Measurements from ENCODE around the gene CORO2A. TPM values are rescaled to one million over a fixed set of nuclear protein-coding genes. Genes with fewer than 3 reads are reported as not detected.
"Not testable (repeated sequence)": the region's sequence is repeated elsewhere in the genome, so short reads cannot be mapped to it uniquely, and the experiment has no call there.

CORO2A gene
- total and polyA plus RNA-seq, 7 donors, result 1.2 to 39.6 (median 1.8) TPM

GRCh38 chr9:98128316-98128715 is 64.1 kb downstream of the CORO2A start:
- intact Hi-C loops (cut with DNase I), result no loop called here
- no peaks in the 10 kb centered on the region for H3K27me3 ChIP-seq
- no peaks in the 10 kb centered on the region for H3K36me3 ChIP-seq

DNA sequence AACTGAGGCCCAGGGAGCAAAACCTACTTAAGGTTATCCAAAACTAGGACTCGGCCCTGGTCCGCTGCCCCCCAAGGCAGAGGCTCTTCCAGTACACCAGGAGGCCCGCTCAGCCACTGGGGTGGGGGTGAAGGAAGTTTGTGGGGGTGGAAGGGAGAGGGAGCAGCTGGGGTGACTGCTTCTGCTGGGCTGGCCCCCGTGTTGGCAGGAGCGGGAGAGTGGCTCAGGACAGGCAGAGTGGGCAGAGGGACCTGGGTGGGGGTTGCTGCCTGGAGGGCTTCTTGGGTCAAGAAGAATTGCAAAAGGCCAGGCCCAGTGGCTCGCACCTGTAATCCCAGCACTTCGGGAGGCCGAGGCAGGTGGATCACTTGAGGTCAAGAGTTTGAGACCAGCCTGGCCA is 65.2 kb downstream of the CORO2A start:
- Histone ChIP-seq H3K36me3 (no peaks in the 10 kb centered on the region), H3K9me3 (no peaks in the 10 kb centered on the region), H3K4me3 (no peak overlapping the region), H3K27ac (no peak overlapping the region), H3K27me3 (no peaks in the 10 kb centered on the region), H3K4me1 (no peaks in the 10 kb centered on the region)
- TF ChIP-seq CTCF (IDR thresholded peaks at IDR 0.05) (no peak), POLR2AphosphoS5 (IDR thresholded peaks at IDR 0.05) (no peak), EP300 (IDR thresholded peaks at IDR 0.05) (no peak), POLR2A (IDR thresholded peaks at IDR 0.05) (no peak)
- DNase-seq, result peak; percentile 48
- 97 to 98% methylated on average over 8 of the region's 8 CpGs for WGBS, 2 donors
- intact Hi-C loops (cut with DNase I), result no loop called here

More at GRCh38 chr9:98128316-98128715, 64.1 kb downstream of the CORO2A start:
- no peak overlapping the region for H3K4me3 ChIP-seq
- no peak overlapping the region for H3K27ac ChIP-seq
- DNase-seq, result peak; percentile 43
- H3K4me1 ChIP-seq, result no peaks in the 10 kb centered on the region
- 96 to 97% methylated on average over 16 of the region's 16 CpGs for WGBS, 2 donors
- no peaks in the 10 kb centered on the region for H3K9me3 ChIP-seq
- no peak for TF ChIP-seq POLR2AphosphoS5 (IDR thresholded peaks at IDR 0.05)
- no peak for TF ChIP-seq EP300 (IDR thresholded peaks at IDR 0.05)
- TF ChIP-seq POLR2A (IDR thresholded peaks at IDR 0.05), result no peak
- TF ChIP-seq CTCF (IDR thresholded peaks at IDR 0.05), result no peak

GRCh38 chr9:98124637-98125426 is 67.6 kb downstream of the CORO2A start:
- H3K36me3 ChIP-seq, result no peaks in the 10 kb centered on the region
- 95 to 96% methylated on average over 15 of the region's 15 CpGs for WGBS, 2 donors

DNA sequence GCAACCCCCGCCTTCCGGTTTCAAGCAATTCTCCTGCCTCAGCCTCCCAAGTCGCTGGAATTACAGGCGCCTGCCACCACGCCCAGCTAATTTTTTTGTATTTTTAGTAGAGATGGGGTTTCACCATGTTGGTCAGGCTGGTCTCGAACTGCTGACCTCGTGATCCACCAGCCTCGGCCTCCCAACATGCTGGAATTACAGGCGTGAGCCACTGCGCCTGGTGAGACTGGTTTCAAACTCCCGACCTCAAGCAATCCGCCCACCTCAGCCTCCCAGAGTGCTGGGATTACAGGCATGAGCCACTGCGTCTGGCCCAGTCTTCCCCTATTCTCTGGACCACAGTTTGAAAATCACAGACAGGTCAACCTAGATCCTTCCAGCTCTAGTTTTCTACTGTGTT is 68.3 kb downstream of the CORO2A start:
- DNase-seq; H3K27me3 ChIP-seq; H3K36me3 ChIP-seq; intact Hi-C loops (cut with DNase I); H3K9me3 ChIP-seq; H3K4me1 ChIP-seq; H3K27ac ChIP-seq; H3K4me3 ChIP-seq: not testable (repeated sequence)
- WGBS, 2 donors, result 95 to 96% methylated on average over 13 of the region's 13 CpGs

More at GRCh38 chr9:98124637-98125426, 67.6 kb downstream of the CORO2A start:
- intact Hi-C loops (cut with DNase I), result no loop called here
- TF ChIP-seq POLR2A (IDR thresholded peaks at IDR 0.05) (no peak), EP300 (IDR thresholded peaks at IDR 0.05) (no peak), POLR2AphosphoS5 (IDR thresholded peaks at IDR 0.05) (no peak), CTCF (IDR thresholded peaks at IDR 0.05) (no peak)
- Histone ChIP-seq H3K27me3 (no peaks in the 10 kb centered on the region), H3K4me1 (no peaks in the 10 kb centered on the region), H3K4me3 (no peak overlapping the region), H3K27ac (no peak overlapping the region), H3K9me3 (no peaks in the 10 kb centered on the region)
- DNase-seq, result no peak

GRCh38 chr9:98121058-98121457 is 71.4 kb downstream of the CORO2A start:
- no peaks in the 10 kb centered on the region for H3K36me3 ChIP-seq
- H3K4me3 ChIP-seq, result no peak overlapping the region
- peak overlapping the region in 2 of 4 donors; percentile 14 to 40 for H3K27ac ChIP-seq
- no peaks in the 10 kb centered on the region for H3K9me3 ChIP-seq
- no peaks in the 10 kb centered on the region for H3K27me3 ChIP-seq
- 6 to 24% methylated on average over 3 of the region's 3 CpGs for WGBS, 2 donors
- peaks cover 0 to 15% (median 8%) of the 10 kb centered on the region in 4 donors for H3K4me1 ChIP-seq
- TF ChIP-seq POLR2AphosphoS5 (IDR thresholded peaks at IDR 0.05) (no peak), CTCF (IDR thresholded peaks at IDR 0.05) (no peak), POLR2A (IDR thresholded peaks at IDR 0.05) (no peak), EP300 (IDR thresholded peaks at IDR 0.05) (no peak)
- intact Hi-C loops (cut with DNase I), result no loop called here
- DNase-seq, result no peak
